Activated CD4-positive, alpha-beta T cell treated with anti-CD3 and anti-CD28 coated beads, Interleukin-2, amount 10 ng/mL, durations not matched to agents 24 days and 14 days (primary cell): Measurements from ENCODE around the gene CRACR2A. TPM values are rescaled to one million over a fixed set of nuclear protein-coding genes. Genes with fewer than 3 reads are reported as not detected.
A peak's percentile ranks its signal among the peaks of the same experiment; 100 is the strongest.

Experiments used
- DNase-seq: peaks from one replicate; pipeline ENCODE4 v3.0.0; 2022
- H3K27ac Mint-ChIP-seq: one replicate; pipeline ENCODE4 v1.8.0; 2022; ENCODE audit warnings: mild to moderate bottlenecking, mixed read lengths
- H3K27me3 Mint-ChIP-seq: one replicate; pipeline ENCODE4 v1.8.0; 2022; ENCODE audit warnings: mixed read lengths
- H3K36me3 Mint-ChIP-seq: one replicate; pipeline ENCODE4 v1.8.0; 2022; ENCODE audit warnings: low read depth, mild to moderate bottlenecking, mixed read lengths
- H3K4me1 Mint-ChIP-seq: one replicate; pipeline ENCODE4 v1.8.0; 2021; ENCODE audit warnings: mixed read lengths
- H3K4me3 Mint-ChIP-seq: one replicate; pipeline ENCODE4 v1.8.0; 2022; ENCODE audit warnings: mild to moderate bottlenecking, moderate library complexity, mixed read lengths
- H3K9me3 Mint-ChIP-seq: one replicate; pipeline ENCODE4 v1.8.0; 2021; ENCODE audit warnings: mixed read lengths
- intact Hi-C: fragments of 100-400 bp; cut with micrococcal nuclease; formaldehyde crosslinking; loops from one replicate; pipeline ENCODE4 v1.15.1; 2023
- total RNA-seq: library from RNA; stranded (reverse); gene quantifications from 2 replicates; pipeline ENCODE4 v1.2.3, GENCODE V29; 2022

The CRACR2A gene
- total RNA-seq, result 26.6 and 27.0 TPM in 2 replicates

GRCh38 chr12:3752741-3753486 lies at the start of gene CRACR2A:
CRACR2A (minus strand) TSS chr12:3753109; CDS start chr12:3696999, 56,110 bp downstream.
- Mint-ChIP-seq H3K4me3 (peak within 1 kb of the TSS; percentile 90), H3K9me3 (no peaks in the 10 kb centered on the region), H3K36me3 (peaks cover 37% of the 10 kb centered on the region), H3K27ac (peak within 1 kb of the TSS; percentile 98), H3K4me1 (peaks cover 47% of the 10 kb centered on the region), H3K27me3 (no peaks in the 10 kb centered on the region)
- peak; percentile 96 for DNase-seq
- intact Hi-C loops, result loop anchor here (1.0 to 10.0 kb wide), 9 partner anchors 25 to 958 kb away; partner anchors contain the start of genes AKAP3, CCND2, FKBP4 and NDUFA9

- no peak overlapping the region for H3K4me3 Mint-ChIP-seq
- peaks cover 8% of the 10 kb centered on the region for H3K4me1 Mint-ChIP-seq
- intact Hi-C loops, result no loop called here
- peaks cover 10% of the 10 kb centered on the region for H3K36me3 Mint-ChIP-seq
- no peaks in the 10 kb centered on the region for H3K27me3 Mint-ChIP-seq
- no peak for DNase-seq
- no peaks in the 10 kb centered on the region for H3K9me3 Mint-ChIP-seq
- H3K27ac Mint-ChIP-seq, result no peak overlapping the region
Observed at GRCh38 chr12:3797531-3798048, 44.7 kb upstream of the CRACR2A start.

GRCh38 chr12:3795492-3796133 lies 42.7 kb upstream of the CRACR2A start:
- Mint-ChIP-seq H3K36me3 (peaks cover 10% of the 10 kb centered on the region), H3K4me1 (peaks cover under 1% of the 10 kb centered on the region), H3K27ac (no peak overlapping the region), H3K9me3 (no peaks in the 10 kb centered on the region), H3K4me3 (no peak overlapping the region), H3K27me3 (no peaks in the 10 kb centered on the region)
- no peak for DNase-seq
- intact Hi-C loops, result no loop called here

- intact Hi-C loops, result no loop called here
- H3K27ac Mint-ChIP-seq, result no peak overlapping the region
- H3K9me3 Mint-ChIP-seq, result no peaks in the 10 kb centered on the region
- no peaks in the 10 kb centered on the region for H3K4me1 Mint-ChIP-seq
- no peaks in the 10 kb centered on the region for H3K27me3 Mint-ChIP-seq
- no peak for DNase-seq
- H3K36me3 Mint-ChIP-seq, result peaks cover 10% of the 10 kb centered on the region
- no peak overlapping the region for H3K4me3 Mint-ChIP-seq
Observed at GRCh38 chr12:3795066-3795465, 42.2 kb upstream of the CRACR2A start.

GRCh38 chr12:3792623-3793288 lies 39.8 kb upstream of the CRACR2A start:
- DNase-seq, result no peak
- H3K27ac Mint-ChIP-seq, result no peak overlapping the region
- no peaks in the 10 kb centered on the region for H3K9me3 Mint-ChIP-seq
- intact Hi-C loops, result no loop called here
- no peaks in the 10 kb centered on the region for H3K4me1 Mint-ChIP-seq
- H3K27me3 Mint-ChIP-seq, result no peaks in the 10 kb centered on the region
- H3K36me3 Mint-ChIP-seq, result peaks cover 5% of the 10 kb centered on the region
- no peak overlapping the region for H3K4me3 Mint-ChIP-seq

GRCh38 chr12:3791256-3791874 lies 38.5 kb upstream of the CRACR2A start:
- Mint-ChIP-seq H3K9me3 (peaks cover 10% of the 10 kb centered on the region), H3K27ac (no peak overlapping the region), H3K27me3 (no peaks in the 10 kb centered on the region), H3K4me3 (no peak overlapping the region), H3K36me3 (peaks cover 9% of the 10 kb centered on the region), H3K4me1 (no peaks in the 10 kb centered on the region)
- intact Hi-C loops, result no loop called here
- no peak for DNase-seq

GRCh38 chr12:3790642-3791041 lies 37.7 kb upstream of the CRACR2A start:
- H3K27ac Mint-ChIP-seq, result no peak overlapping the region
- peaks cover 10% of the 10 kb centered on the region for H3K9me3 Mint-ChIP-seq
- no peak overlapping the region for H3K4me3 Mint-ChIP-seq
- intact Hi-C loops, result no loop called here
- H3K27me3 Mint-ChIP-seq, result no peaks in the 10 kb centered on the region
- peaks cover 9% of the 10 kb centered on the region for H3K36me3 Mint-ChIP-seq
- H3K4me1 Mint-ChIP-seq, result no peaks in the 10 kb centered on the region
- no peak for DNase-seq

- Mint-ChIP-seq H3K27me3 (no peaks in the 10 kb centered on the region), H3K27ac (no peak overlapping the region), H3K9me3 (peaks cover 10% of the 10 kb centered on the region), H3K4me3 (no peak overlapping the region), H3K36me3 (peaks cover 9% of the 10 kb centered on the region), H3K4me1 (no peaks in the 10 kb centered on the region)
- intact Hi-C loops, result no loop called here
- no peak for DNase-seq
Observed at GRCh38 chr12:3789838-3790237, 36.9 kb upstream of the CRACR2A start.

GRCh38 chr12:3777206-3777809 lies 24.4 kb upstream of the CRACR2A start:
- peak; percentile 72 for DNase-seq
- Mint-ChIP-seq H3K36me3 (no peaks in the 10 kb centered on the region), H3K27me3 (peaks cover 6% of the 10 kb centered on the region), H3K4me1 (peaks cover 6% of the 10 kb centered on the region), H3K9me3 (no peaks in the 10 kb centered on the region), H3K27ac (no peak overlapping the region), H3K4me3 (no peak overlapping the region)
- intact Hi-C loops, result loop anchor here (1.0 kb wide), 2 partner anchors 119 to 477 kb away; no protein-coding TSS in a partner anchor

- Mint-ChIP-seq H3K4me1 (peaks cover 11% of the 10 kb centered on the region), H3K4me3 (no peak overlapping the region), H3K27ac (no peak overlapping the region), H3K36me3 (no peaks in the 10 kb centered on the region), H3K9me3 (no peaks in the 10 kb centered on the region), H3K27me3 (peaks cover 3% of the 10 kb centered on the region)
- intact Hi-C loops, result no loop called here
- peak; percentile 41 for DNase-seq
Observed at GRCh38 chr12:3775385-3776035, 22.6 kb upstream of the CRACR2A start.

- Mint-ChIP-seq H3K27ac (no peak overlapping the region), H3K36me3 (no peaks in the 10 kb centered on the region), H3K4me3 (no peak overlapping the region), H3K9me3 (no peaks in the 10 kb centered on the region), H3K4me1 (peaks cover 11% of the 10 kb centered on the region), H3K27me3 (no peaks in the 10 kb centered on the region)
- intact Hi-C loops, result no loop called here
- DNase-seq, result peak; percentile 63
Observed at GRCh38 chr12:3772380-3772779, 19.5 kb upstream of the CRACR2A start.

GRCh38 chr12:3771853-3772252 lies 18.9 kb upstream of the CRACR2A start:
- Mint-ChIP-seq H3K36me3 (no peaks in the 10 kb centered on the region), H3K4me3 (no peak overlapping the region), H3K27ac (no peak overlapping the region), H3K4me1 (peaks cover 11% of the 10 kb centered on the region), H3K9me3 (no peaks in the 10 kb centered on the region), H3K27me3 (no peaks in the 10 kb centered on the region)
- no peak for DNase-seq
- intact Hi-C loops, result no loop called here

- H3K4me3 Mint-ChIP-seq, result no peak overlapping the region
- peaks cover 11% of the 10 kb centered on the region for H3K4me1 Mint-ChIP-seq
- H3K36me3 Mint-ChIP-seq, result no peaks in the 10 kb centered on the region
- no peaks in the 10 kb centered on the region for H3K27me3 Mint-ChIP-seq
- H3K9me3 Mint-ChIP-seq, result no peaks in the 10 kb centered on the region
- no peak for DNase-seq
- intact Hi-C loops, result no loop called here
- H3K27ac Mint-ChIP-seq, result no peak overlapping the region
Observed at GRCh38 chr12:3770891-3771290, 18.0 kb upstream of the CRACR2A start.
